Measurements from ENCODE around the gene KRTAP17-1.

DNA sequence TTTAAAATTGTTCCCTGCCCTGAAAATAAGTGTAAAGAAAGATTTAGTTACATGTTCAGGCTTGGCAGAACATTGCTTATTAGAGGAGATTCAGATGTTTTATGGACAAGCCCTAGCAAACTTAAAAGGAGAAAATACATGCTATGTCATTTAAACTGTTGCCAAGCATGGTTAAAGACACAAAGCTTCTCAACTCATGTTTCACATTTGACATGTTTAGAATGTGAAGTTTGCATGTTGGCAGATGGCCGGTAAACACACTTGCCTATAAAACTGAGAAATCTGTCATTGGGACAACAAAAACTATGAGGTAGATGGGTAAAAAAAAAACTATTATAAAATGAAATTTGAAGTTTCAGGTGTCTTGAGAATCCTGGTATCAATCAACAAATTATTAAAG lies 18.7 kb downstream of the KRTAP17-1 start:
- TF ChIP-seq, protein P1, sequence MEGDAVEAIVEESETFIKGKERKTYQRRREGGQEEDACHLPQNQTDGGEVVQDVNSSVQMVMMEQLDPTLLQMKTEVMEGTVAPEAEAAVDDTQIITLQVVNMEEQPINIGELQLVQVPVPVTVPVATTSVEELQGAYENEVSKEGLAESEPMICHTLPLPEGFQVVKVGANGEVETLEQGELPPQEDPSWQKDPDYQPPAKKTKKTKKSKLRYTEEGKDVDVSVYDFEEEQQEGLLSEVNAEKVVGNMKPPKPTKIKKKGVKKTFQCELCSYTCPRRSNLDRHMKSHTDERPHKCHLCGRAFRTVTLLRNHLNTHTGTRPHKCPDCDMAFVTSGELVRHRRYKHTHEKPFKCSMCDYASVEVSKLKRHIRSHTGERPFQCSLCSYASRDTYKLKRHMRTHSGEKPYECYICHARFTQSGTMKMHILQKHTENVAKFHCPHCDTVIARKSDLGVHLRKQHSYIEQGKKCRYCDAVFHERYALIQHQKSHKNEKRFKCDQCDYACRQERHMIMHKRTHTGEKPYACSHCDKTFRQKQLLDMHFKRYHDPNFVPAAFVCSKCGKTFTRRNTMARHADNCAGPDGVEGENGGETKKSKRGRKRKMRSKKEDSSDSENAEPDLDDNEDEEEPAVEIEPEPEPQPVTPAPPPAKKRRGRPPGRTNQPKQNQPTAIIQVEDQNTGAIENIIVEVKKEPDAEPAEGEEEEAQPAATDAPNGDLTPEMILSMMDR (IDR thresholded peaks at IDR 0.05) = no peak
- TF ChIP-seq EP300 (IDR thresholded peaks at IDR 0.05) = no peak
